Cardiac muscle cell (in vitro differentiated cells and primary cell): ENCODE results near the gene SKIL. TPM values are rescaled to one million over a fixed set of nuclear protein-coding genes. Genes with fewer than 3 reads are reported as not detected.
A peak's percentile ranks its signal among the peaks of the same experiment; 100 is the strongest.

Source experiments
- DNase-seq, 2 donors: peaks; one replicate each; pipeline versions ENCODE4 v3.0.0 to v3.0.0-alpha.2; 2010 to 2017; ENCODE audit warnings: low read depth in 1 of 2, low spot score in 1 of 2
- H3K27ac ChIP-seq: fragments of 200-600 bp; sonication (generic); 2 replicates; pipeline ENCODE4 v1.5.1; 2016
- H3K27me3 ChIP-seq: fragments of 200-600 bp; sonication (generic); 2 replicates; pipeline ENCODE4 v1.6.0; 2016; ENCODE audit warnings: control low read depth
- H3K36me3 ChIP-seq: fragments of 200-600 bp; sonication (generic); 2 replicates; pipeline ENCODE4 v1.5.1; 2016; ENCODE audit warnings: control low read depth
- H3K4me1 ChIP-seq: fragments of 200-600 bp; sonication (generic); 2 replicates; pipeline ENCODE4 v1.8.1; 2017; ENCODE audit warnings: low read depth, mild to moderate bottlenecking, mixed run types
- H3K4me3 ChIP-seq: fragments of 200-600 bp; sonication (generic); 2 replicates; pipeline ENCODE4 v1.5.1; 2016; ENCODE audit warnings: mild to moderate bottlenecking
- H3K9me3 ChIP-seq: fragments of 200-600 bp; sonication (generic); 2 replicates; pipeline ENCODE4 v1.5.1; 2017; ENCODE audit warnings: low read depth, mild to moderate bottlenecking, control low read depth
- polyA plus RNA-seq: library from polyadenylated mRNA; unstranded; fragments of >200 nt; fragmentation: Nextera tagmentation; extraction: Ambion mirVana; gene quantifications from 2 replicates; pipeline ENCODE4 v1.2.1, GENCODE V29; 2016
- total RNA-seq: library from RNA; depleted of rRNA; stranded (reverse); fragments of >200 nt; gene quantifications from 2 replicates; pipeline ENCODE4 v1.2.3, GENCODE V29; 2016
- TF ChIP-seq, protein P1 (sequence below): IDR thresholded peaks from 2 replicates; pipeline ENCODE4 v1.5.1; 2012; ENCODE audit warnings: low read depth, mild to moderate bottlenecking, low read length

SKIL gene
- total and polyA plus RNA-seq, 2 experiments from 2014 or later: 11.9 to 42.8 TPM

DNA sequence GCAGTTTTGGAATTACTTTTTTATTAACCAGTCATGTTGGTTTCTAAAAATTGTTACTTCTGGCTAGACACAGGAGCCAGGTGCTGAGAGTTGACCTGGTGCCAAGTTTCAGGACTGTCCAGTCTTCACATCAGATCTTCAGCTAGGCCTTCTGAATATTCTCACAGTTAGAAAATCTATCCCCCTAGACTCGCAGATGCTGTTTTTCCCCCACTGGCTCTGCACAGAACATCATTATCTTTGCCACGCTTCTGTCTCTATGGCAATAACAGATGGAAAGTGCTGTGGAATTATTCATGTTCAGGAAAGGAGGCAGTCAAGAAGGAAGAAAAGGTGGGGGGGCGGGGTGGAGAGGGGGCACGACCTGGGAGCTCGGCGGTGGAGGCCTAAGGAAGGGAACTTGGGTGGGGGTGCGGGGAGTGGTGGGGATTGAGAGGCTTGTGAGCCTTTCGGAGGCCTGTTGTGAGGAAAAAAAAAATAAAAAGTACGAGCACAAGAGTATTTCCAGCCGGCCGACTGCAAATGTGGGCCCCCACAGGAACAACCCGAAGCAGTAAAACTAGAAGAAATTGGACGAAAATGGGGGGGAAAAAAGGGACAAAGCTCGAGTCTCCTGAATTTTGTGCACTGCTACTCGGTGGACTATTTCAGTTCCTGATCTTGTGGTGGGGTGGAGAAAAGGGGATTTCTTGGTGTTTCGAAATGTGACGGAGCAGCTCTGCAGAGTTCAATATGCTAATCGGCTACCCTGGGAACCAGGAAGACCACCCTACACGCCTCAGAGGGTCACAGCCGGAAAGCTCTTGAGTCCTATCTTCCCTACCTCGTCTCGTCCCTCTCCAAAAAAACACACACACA, 1.5 kb upstream of the SKIL start:
- Histone ChIP-seq H3K27ac (peak overlapping the region; percentile 99), H3K4me3 (peak overlapping the region; percentile 35), H3K4me1 (peaks cover 25% of the 10 kb centered on the region), H3K36me3 (no peaks in the 10 kb centered on the region), H3K9me3 (no peaks in the 10 kb centered on the region), H3K27me3 (no peaks in the 10 kb centered on the region)
- DNase-seq: peak; percentile 47 to 79
- TF ChIP-seq, protein P1, sequence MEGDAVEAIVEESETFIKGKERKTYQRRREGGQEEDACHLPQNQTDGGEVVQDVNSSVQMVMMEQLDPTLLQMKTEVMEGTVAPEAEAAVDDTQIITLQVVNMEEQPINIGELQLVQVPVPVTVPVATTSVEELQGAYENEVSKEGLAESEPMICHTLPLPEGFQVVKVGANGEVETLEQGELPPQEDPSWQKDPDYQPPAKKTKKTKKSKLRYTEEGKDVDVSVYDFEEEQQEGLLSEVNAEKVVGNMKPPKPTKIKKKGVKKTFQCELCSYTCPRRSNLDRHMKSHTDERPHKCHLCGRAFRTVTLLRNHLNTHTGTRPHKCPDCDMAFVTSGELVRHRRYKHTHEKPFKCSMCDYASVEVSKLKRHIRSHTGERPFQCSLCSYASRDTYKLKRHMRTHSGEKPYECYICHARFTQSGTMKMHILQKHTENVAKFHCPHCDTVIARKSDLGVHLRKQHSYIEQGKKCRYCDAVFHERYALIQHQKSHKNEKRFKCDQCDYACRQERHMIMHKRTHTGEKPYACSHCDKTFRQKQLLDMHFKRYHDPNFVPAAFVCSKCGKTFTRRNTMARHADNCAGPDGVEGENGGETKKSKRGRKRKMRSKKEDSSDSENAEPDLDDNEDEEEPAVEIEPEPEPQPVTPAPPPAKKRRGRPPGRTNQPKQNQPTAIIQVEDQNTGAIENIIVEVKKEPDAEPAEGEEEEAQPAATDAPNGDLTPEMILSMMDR: no peak

DNA sequence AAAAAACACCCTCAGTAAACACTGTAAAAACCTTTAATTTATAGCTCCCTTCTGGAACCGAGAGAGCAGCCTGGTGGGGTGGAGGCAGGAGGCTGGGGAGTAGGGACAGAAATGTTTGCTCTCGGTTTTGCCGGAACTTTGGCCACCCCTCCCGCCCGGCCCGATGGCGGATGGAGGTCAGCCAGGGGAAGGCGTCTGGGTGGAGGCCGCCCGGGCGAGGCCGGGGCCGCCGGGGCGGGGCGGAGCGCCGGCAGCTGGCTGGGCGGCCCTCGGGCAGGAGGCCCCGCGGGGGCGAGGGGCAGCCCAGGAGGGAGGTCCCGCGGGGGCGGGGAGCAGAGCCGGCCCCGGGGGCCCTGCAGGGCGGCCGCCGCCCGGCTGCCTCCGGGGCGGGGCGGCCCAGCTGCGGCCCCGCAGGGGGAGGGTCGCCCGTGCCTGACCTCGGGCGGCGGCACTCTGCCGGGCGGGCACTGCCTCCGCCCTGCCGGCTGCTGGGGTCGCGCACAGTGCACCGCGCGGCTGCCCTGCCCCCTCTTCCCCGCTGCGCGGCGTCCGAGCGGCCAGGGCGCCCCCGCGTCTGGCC, 829 bp upstream of the SKIL start:
- no peaks in the 10 kb centered on the region for H3K36me3 ChIP-seq
- TF ChIP-seq, protein P1: no peak
- H3K9me3 ChIP-seq: no peaks in the 10 kb centered on the region
- peaks cover 28% of the 10 kb centered on the region for H3K4me1 ChIP-seq
- DNase-seq: peak; percentile 94 to 97
- H3K27me3 ChIP-seq: no peaks in the 10 kb centered on the region
- H3K4me3 ChIP-seq: peak overlapping the region; percentile 96
- H3K27ac ChIP-seq: peak overlapping the region; percentile 99

DNA sequence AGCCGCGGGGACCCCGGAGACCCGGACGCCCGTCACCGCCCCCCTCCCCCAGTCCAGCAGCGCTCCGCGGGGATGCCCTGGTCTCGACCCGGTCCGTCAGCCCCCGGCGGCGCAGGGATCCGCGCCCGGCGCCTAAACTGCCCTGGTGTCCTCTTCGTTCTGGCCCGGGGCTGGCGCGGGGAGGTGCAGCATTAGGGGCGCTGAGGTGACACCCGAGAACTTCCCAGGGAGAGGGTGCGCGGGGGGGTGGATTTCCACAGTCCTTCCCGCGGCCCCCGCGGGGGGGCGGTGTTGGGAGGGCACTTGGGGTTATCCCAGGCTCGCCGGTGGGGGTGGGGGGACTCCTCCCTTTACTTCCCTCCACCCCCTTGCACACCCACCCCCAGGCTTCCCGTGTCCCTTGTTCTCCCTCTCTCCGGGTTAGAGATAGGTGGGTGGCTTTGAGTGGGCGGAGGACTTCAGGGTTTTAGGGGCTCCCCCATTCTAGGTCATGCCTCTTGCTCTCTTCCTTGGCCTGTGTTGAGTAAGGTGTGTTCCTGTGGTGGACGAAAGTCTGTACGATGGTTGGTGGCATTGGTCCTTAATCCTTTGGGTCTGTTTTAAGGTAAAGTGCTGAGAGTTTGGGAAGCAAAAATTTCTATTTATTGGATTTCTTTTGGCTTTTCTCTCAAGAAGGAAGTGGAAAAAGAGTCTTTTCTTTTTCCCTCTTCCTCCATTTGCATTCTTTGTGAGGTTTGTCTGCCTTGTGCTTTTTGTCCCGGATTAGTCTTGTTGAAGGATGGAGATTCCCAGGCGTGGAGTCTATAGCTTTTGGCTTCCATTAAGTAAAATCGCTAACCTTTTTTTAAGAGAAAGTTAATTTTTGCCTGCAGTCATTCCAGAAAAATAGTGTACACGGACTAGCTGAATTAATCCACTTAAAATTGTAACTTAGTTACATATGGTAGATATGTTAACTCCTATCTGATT, 811 bp downstream of the SKIL start:
- Histone ChIP-seq H3K4me3 (peak overlapping the region; percentile 96), H3K9me3 (no peaks in the 10 kb centered on the region), H3K36me3 (peaks cover 5% of the 10 kb centered on the region), H3K27ac (peak overlapping the region; percentile 99), H3K27me3 (no peaks in the 10 kb centered on the region), H3K4me1 (peaks cover 28% of the 10 kb centered on the region)
- DNase-seq: peak; percentile 69 to 83
- TF ChIP-seq, protein P1: peak; percentile 39

DNA sequence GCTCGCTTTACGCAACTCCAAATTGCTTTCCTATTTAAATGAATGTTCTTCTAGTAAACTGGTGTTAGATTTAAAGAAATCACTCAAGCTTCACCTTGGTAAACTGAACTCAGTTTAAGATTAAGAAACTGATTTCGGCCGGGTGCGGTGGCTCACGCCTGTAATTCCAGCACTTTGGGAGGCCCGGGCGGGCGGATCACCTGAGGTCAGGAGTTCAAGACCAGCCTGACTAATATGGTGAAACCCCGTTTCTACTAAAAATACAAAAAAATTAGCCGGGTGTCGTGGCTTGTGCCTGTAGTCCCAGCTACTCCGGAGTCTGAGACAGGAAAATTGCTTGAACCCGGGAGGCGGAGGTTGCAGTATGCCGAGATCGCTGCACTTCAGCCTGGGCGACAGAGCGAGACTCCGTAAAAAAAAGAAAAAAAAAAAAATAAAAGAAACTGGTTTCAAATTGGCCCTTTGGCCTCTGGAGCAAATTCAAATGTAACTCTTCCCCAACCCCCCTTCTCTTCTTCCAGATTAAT, 1.7 kb downstream of the SKIL start:
- TF ChIP-seq, protein P1: no peak
- no peaks in the 10 kb centered on the region for H3K9me3 ChIP-seq
- H3K4me3 ChIP-seq: peak overlapping the region; percentile 96
- H3K36me3 ChIP-seq: peaks cover 5% of the 10 kb centered on the region
- peaks cover 28% of the 10 kb centered on the region for H3K4me1 ChIP-seq
- H3K27me3 ChIP-seq: no peaks in the 10 kb centered on the region
- DNase-seq: no peak
- H3K27ac ChIP-seq: peak overlapping the region; percentile 99

DNA sequence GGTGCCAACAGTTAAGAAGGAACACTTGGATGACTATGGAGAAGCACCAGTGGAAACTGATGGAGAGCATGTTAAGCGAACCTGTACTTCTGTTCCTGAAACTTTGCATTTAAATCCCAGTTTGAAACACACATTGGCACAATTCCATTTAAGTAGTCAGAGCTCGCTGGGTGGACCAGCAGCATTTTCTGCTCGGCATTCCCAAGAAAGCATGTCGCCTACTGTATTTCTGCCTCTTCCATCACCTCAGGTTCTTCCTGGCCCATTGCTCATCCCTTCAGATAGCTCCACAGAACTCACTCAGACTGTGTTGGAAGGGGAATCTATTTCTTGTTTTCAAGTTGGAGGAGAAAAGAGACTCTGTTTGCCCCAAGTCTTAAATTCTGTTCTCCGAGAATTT, 3.0 kb downstream of the SKIL start:
- TF ChIP-seq, protein P1: no peak
- H3K27ac ChIP-seq: no peak overlapping the region
- no peaks in the 10 kb centered on the region for H3K27me3 ChIP-seq
- H3K9me3 ChIP-seq: no peaks in the 10 kb centered on the region
- H3K4me1 ChIP-seq: peaks cover 17% of the 10 kb centered on the region
- H3K36me3 ChIP-seq: peaks cover 10% of the 10 kb centered on the region
- H3K4me3 ChIP-seq: no peak overlapping the region
- DNase-seq: peak in 1 of 2 donors; percentile 63
